Osteoblast (primary cell): Measurements from ENCODE around the gene ZNF576. TPM values are rescaled to one million over a fixed set of nuclear protein-coding genes. Genes with fewer than 3 reads are reported as not detected.

ENCODE experiments used
- DNase-seq: peaks from one replicate; pipeline ENCODE4 v3.0.0; 2011; ENCODE audit warnings: low spot score, mixed read lengths; ENCODE audit not compliant: insufficient read length; ENCODE audit errors: missing footprints
- H2AFZ ChIP-seq: 2 replicates; pipeline ENCODE4 v1.6.0; 2011; ENCODE audit warnings: mild to moderate bottlenecking, low read length
- H3K27ac ChIP-seq: 2 replicates; pipeline ENCODE4 v1.5.1; 2011; ENCODE audit warnings: mild to moderate bottlenecking, low read depth, low read length, moderate library complexity
- H3K27me3 ChIP-seq: 2 replicates; pipeline ENCODE4 v1.6.0; 2012; ENCODE audit warnings: mild to moderate bottlenecking, control low read depth, inconsistent platforms, low read length, moderate library complexity; ENCODE audit not compliant: insufficient read depth
- H3K36me3 ChIP-seq: 2 replicates; pipeline ENCODE4 v1.5.1; 2011; ENCODE audit warnings: mild to moderate bottlenecking, low read length, control low read depth, moderate library complexity; ENCODE audit not compliant: insufficient read depth
- H3K4me1 ChIP-seq: 2 replicates; pipeline ENCODE4 v1.5.1; 2011; ENCODE audit warnings: mild to moderate bottlenecking, low read length, control low read depth, moderate library complexity; ENCODE audit not compliant: insufficient read depth
- H3K4me2 ChIP-seq: 2 replicates; pipeline ENCODE4 v1.6.0; 2011; ENCODE audit warnings: mild to moderate bottlenecking, low read length; ENCODE audit not compliant: insufficient read depth
- H3K4me3 ChIP-seq: fragments of 200-600 bp; sonication (generic); 3 replicates; pipeline ENCODE4 v1.5.1; 2012; ENCODE audit warnings: mild to moderate bottlenecking, low read length, inconsistent platforms; ENCODE audit not compliant: insufficient read depth
- H3K79me2 ChIP-seq: 2 replicates; pipeline ENCODE4 v1.6.0; 2012; ENCODE audit warnings: mild to moderate bottlenecking, low read length, control low read depth, inconsistent platforms; ENCODE audit not compliant: insufficient read depth
- H3K9me3 ChIP-seq: 2 replicates; pipeline ENCODE4 v1.5.1; 2011; ENCODE audit warnings: low read depth, low read length, control low read depth
- H4K20me1 ChIP-seq: 2 replicates; pipeline ENCODE4 v1.6.0; 2012; ENCODE audit warnings: mild to moderate bottlenecking, low read length, control low read depth; ENCODE audit not compliant: insufficient read depth
- CTCF ChIP-seq: IDR thresholded peaks from 2 replicates; pipeline ENCODE4 v1.5.1; 2011; ENCODE audit warnings: mild to moderate bottlenecking, low read depth, low read length, moderate library complexity; ENCODE audit errors: extremely low read depth
- total RNA-seq: library from RNA; depleted of rRNA; stranded (reverse); fragments of >200 nt; gene quantifications from 2 replicates; pipeline ENCODE4 v1.2.3, GENCODE V29; 2012

The ZNF576 gene
- total RNA-seq, 1 donor, result 9.4 TPM

GRCh38 chr19:43620061-43621001 is 23.9 kb downstream of the ZNF576 start:
- H3K4me2 ChIP-seq, result peak overlapping the region; percentile 99
- peak; percentile 29 for DNase-seq
- no peaks in the 10 kb centered on the region for H3K9me3 ChIP-seq
- no peaks in the 10 kb centered on the region for H3K27me3 ChIP-seq
- H3K79me2 ChIP-seq, result peaks cover 32% of the 10 kb centered on the region
- H3K27ac ChIP-seq, result peak overlapping the region; percentile 92
- H2AFZ ChIP-seq, result peak overlapping the region; percentile 99
- H3K4me3 ChIP-seq, result peak overlapping the region; percentile 90
- peaks cover 12% of the 10 kb centered on the region for H3K4me1 ChIP-seq
- no peaks in the 10 kb centered on the region for H4K20me1 ChIP-seq
- no peaks in the 10 kb centered on the region for H3K36me3 ChIP-seq
- TF ChIP-seq CTCF, result no peak

- H3K9me3 ChIP-seq, result no peaks in the 10 kb centered on the region
- H3K79me2 ChIP-seq, result peaks cover 17% of the 10 kb centered on the region
- H3K4me2 ChIP-seq, result no peak overlapping the region
- peaks cover 12% of the 10 kb centered on the region for H3K4me1 ChIP-seq
- no peaks in the 10 kb centered on the region for H3K36me3 ChIP-seq
- no peaks in the 10 kb centered on the region for H3K27me3 ChIP-seq
- no peaks in the 10 kb centered on the region for H4K20me1 ChIP-seq
- H2AFZ ChIP-seq, result no peak overlapping the region
- no peak overlapping the region for H3K27ac ChIP-seq
- H3K4me3 ChIP-seq, result no peak overlapping the region
- DNase-seq, result peak; percentile 21
- no peak for TF ChIP-seq CTCF
These were observed 25.7 kb downstream of the ZNF576 start for GRCh38 chr19:43622070-43622469.

GRCh38 chr19:43622956-43623355 is 26.6 kb downstream of the ZNF576 start:
- no peaks in the 10 kb centered on the region for H4K20me1 ChIP-seq
- H3K9me3 ChIP-seq, result no peaks in the 10 kb centered on the region

More at GRCh38 chr19:43622956-43623355, 26.6 kb downstream of the ZNF576 start:
- no peak overlapping the region for H3K27ac ChIP-seq
- H3K79me2 ChIP-seq, result peaks cover 11% of the 10 kb centered on the region
- no peak for TF ChIP-seq CTCF
- peak; percentile 54 for DNase-seq
- H3K36me3 ChIP-seq, result no peaks in the 10 kb centered on the region
- peaks cover 12% of the 10 kb centered on the region for H3K4me1 ChIP-seq
- no peaks in the 10 kb centered on the region for H3K27me3 ChIP-seq
- H2AFZ ChIP-seq, result no peak overlapping the region
- H3K4me3 ChIP-seq, result no peak overlapping the region
- no peak overlapping the region for H3K4me2 ChIP-seq
